Measurements from ENCODE around the gene TNNC1.

Gene TNNC1

GRCh38 chr3:52455283-52456168 lies 1.7 kb upstream of the TNNC1 start, which contains the start of gene NISCH:
TSS of gene NISCH (plus strand) at chr3:52455604. CDS start at chr3:52455642, 38 bp downstream.
- POLR2A ChIA-PET, result no interaction called here
- TF ChIP-seq, protein P1, sequence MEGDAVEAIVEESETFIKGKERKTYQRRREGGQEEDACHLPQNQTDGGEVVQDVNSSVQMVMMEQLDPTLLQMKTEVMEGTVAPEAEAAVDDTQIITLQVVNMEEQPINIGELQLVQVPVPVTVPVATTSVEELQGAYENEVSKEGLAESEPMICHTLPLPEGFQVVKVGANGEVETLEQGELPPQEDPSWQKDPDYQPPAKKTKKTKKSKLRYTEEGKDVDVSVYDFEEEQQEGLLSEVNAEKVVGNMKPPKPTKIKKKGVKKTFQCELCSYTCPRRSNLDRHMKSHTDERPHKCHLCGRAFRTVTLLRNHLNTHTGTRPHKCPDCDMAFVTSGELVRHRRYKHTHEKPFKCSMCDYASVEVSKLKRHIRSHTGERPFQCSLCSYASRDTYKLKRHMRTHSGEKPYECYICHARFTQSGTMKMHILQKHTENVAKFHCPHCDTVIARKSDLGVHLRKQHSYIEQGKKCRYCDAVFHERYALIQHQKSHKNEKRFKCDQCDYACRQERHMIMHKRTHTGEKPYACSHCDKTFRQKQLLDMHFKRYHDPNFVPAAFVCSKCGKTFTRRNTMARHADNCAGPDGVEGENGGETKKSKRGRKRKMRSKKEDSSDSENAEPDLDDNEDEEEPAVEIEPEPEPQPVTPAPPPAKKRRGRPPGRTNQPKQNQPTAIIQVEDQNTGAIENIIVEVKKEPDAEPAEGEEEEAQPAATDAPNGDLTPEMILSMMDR (IDR thresholded peaks at IDR 0.05; ENCODE audit: control extremely low read depth, extremely low read depth, low read depth, missing control alignments), result no peak
- CTCF ChIA-PET, result interaction anchor here (1.7 to 7.9 kb wide), 3 partner anchors 9 to 43 kb away, joined by 5 to 60 read pairs (median 53); partner anchors contain the start of gene SEMA3G
- peak; percentile 98 for DNase-seq (ENCODE audit: extremely low spot score)

DNA sequence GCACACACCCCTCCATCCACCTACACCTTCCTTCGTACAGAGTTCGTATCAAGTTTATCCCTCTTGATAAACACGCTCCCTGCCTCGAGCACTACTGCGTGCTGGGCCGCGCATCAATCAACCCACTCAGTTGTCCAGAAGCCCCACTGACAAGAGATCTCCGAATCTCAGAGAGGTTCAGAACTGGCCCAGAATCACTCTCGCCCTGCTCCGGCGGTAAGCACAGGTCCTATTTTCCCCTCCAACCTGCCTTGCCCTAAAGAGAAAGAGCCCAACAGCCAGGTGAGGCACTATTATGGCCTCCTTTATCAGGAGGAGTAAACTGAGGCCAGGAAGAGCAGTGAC lies 1.1 kb upstream of the TNNC1 start:
- CTCF ChIA-PET, result interaction anchor here (1.2 to 17.8 kb wide), 3 partner anchors 13 to 42 kb away, joined by 3 to 345 read pairs (median 5); no protein-coding TSS in a partner anchor
- POLR2A ChIA-PET, result no interaction called here
- no peak for DNase-seq (ENCODE audit: extremely low spot score)
- TF ChIP-seq, protein P1 (IDR thresholded peaks at IDR 0.05; ENCODE audit: control extremely low read depth, extremely low read depth, low read depth, missing control alignments), result no peak

- TF ChIP-seq, protein P1 (IDR thresholded peaks at IDR 0.05; ENCODE audit: control extremely low read depth, extremely low read depth, low read depth, missing control alignments), result no peak
- DNase-seq (ENCODE audit: extremely low spot score), result no peak
- ChIA-PET CTCF (interaction anchor here (1.2 to 17.8 kb wide), 4 partner anchors 8 to 24 kb away, joined by 3 to 345 read pairs (median 4); partner anchors contain the start of gene SEMA3G), POLR2A (no interaction called here)
Measured at GRCh38 chr3:52454250-52454937, 553 bp upstream of the TNNC1 start.

- TF ChIP-seq, protein P1 (IDR thresholded peaks at IDR 0.05; ENCODE audit: control extremely low read depth, extremely low read depth, low read depth, missing control alignments), result no peak
- ChIA-PET CTCF (interaction anchor here (1.5 to 17.8 kb wide), 3 partner anchors 10 to 47 kb away, joined by 6 to 345 read pairs (median 6); no protein-coding TSS in a partner anchor), POLR2A (no interaction called here)
- no peak for DNase-seq (ENCODE audit: extremely low spot score)
Measured at GRCh38 chr3:52452570-52453221, 1.1 kb downstream of the TNNC1 start.

DNA sequence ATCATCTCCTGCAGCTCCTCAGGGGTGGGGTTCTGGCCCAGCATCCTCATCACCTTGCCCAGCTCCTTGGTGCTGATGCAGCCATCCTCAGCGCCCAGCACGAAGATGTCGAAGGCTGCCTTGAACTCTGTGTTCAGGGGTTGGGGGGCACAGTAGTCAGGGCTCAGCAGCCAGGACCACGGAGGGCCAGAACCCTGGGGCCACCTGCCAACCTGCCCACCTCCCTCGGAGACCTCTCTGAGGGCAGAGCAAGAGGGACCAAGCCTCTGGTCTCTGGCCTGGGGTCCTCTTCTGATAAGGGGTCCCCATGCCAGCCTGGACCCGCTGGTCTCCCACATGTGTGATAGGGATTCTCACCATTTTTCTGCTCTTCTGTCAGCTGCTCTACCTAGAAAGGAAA lies 1.7 kb downstream of the TNNC1 start:
- no peak for DNase-seq (ENCODE audit: extremely low spot score)
- TF ChIP-seq, protein P1 (IDR thresholded peaks at IDR 0.05; ENCODE audit: control extremely low read depth, extremely low read depth, low read depth, missing control alignments), result no peak
- ChIA-PET CTCF (interaction anchor here (1.3 to 17.8 kb wide), 4 partner anchors 9 to 46 kb away, joined by 4 to 345 read pairs (median 6); no protein-coding TSS in a partner anchor), POLR2A (no interaction called here)

All from GM10248 (cell line).